ENCODE results near the gene TH. TPM values are rescaled to one million over a fixed set of nuclear protein-coding genes. Genes with fewer than 3 reads are reported as not detected.

Gene TH
- total RNA-seq, 4 donors from 2014 or later, result 0.27 TPM; not detected in 2

DNA sequence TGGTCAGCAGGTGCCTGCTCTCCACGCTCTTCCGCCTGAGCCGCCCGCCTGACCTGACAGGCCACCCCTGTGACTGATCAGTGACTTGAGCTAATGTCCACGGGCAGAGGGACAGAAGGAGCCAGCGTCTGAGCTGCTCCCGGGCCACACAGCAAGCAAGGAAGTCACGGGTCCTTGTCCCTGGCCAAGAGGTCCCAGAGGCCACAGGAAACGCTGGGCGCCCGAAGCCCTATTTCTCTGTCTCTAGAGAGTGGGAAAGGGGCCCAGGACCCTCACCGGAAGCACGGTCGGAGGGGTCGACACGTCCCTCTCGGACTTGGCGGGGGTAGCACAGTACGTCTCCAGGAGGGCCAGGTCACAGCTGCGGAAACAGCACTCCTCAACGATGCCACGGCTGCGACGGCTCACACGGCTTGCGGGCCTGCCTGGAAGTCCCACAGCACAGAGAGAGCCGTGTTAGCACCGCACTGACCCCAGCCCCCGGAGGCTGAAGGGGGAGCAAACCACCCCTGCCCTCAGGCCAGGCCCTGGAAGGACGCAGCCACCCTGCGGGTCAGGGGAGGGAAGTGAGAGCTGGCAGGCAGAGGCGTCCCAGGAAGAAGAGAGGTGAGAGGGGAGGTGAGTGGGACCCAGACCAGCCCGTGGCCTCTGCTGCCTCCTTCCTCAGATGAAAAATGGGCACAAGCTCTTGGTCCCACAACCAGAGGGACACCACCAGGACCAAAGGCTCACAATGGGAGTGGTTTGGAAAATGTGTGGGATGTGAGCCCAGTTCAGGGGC, 38.2 kb downstream of the TH start:
- H3K27me3 ChIP-seq, result peaks cover 97% of the 10 kb centered on the region
- ATAC-seq, result no peak
- no peak overlapping the region for H3K4me3 ChIP-seq
- no CpG with 5 or more reads among the region's 33 CpGs for WGBS, 2 donors (ENCODE audit: low coverage in 1 of 2)
- TF ChIP-seq EP300 (IDR thresholded peaks at IDR 0.05) (no peak), POLR2A (IDR thresholded peaks at IDR 0.05) (no peak)
- TF ChIP-seq, protein P1, sequence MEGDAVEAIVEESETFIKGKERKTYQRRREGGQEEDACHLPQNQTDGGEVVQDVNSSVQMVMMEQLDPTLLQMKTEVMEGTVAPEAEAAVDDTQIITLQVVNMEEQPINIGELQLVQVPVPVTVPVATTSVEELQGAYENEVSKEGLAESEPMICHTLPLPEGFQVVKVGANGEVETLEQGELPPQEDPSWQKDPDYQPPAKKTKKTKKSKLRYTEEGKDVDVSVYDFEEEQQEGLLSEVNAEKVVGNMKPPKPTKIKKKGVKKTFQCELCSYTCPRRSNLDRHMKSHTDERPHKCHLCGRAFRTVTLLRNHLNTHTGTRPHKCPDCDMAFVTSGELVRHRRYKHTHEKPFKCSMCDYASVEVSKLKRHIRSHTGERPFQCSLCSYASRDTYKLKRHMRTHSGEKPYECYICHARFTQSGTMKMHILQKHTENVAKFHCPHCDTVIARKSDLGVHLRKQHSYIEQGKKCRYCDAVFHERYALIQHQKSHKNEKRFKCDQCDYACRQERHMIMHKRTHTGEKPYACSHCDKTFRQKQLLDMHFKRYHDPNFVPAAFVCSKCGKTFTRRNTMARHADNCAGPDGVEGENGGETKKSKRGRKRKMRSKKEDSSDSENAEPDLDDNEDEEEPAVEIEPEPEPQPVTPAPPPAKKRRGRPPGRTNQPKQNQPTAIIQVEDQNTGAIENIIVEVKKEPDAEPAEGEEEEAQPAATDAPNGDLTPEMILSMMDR (IDR thresholded peaks at IDR 0.05), result no peak
- H3K4me1 ChIP-seq, result peaks cover 0 to 17% (median 7%) of the 10 kb centered on the region in 3 donors
- no peaks in the 10 kb centered on the region for H3K36me3 ChIP-seq
- H3K27ac ChIP-seq, result no peak overlapping the region
- no peaks in the 10 kb centered on the region for H3K9me3 ChIP-seq

DNA sequence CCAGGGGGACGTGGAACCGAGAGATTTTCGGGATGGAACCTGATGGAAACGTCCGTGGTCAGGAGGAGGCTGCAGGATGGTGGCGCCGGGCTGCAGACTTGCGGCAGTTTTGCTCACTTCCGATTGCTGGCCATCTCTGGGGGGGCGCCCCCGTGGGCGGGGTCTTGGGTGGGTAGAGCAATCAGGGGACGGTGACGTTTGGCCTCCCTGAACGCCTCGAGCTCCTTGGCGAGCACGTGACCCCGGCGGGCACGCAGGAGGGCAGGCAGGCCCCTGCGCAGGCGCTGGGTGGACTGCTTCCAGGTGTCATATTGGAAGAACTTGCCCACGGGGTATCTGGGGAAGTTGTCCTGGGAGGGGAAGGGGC, 38.8 kb downstream of the TH start:
- Histone ChIP-seq H3K4me1 (peaks cover 0 to 11% (median 6%) of the 10 kb centered on the region in 3 donors), H3K36me3 (no peaks in the 10 kb centered on the region), H3K27ac (no peak overlapping the region), H3K27me3 (peaks cover 95% of the 10 kb centered on the region), H3K4me3 (no peak overlapping the region), H3K9me3 (no peaks in the 10 kb centered on the region)
- ATAC-seq, result no peak
- TF ChIP-seq POLR2A (IDR thresholded peaks at IDR 0.05) (no peak), POLR2AphosphoS5 (IDR thresholded peaks at IDR 0.05) (no peak), EP300 (IDR thresholded peaks at IDR 0.05) (no peak)
- TF ChIP-seq, protein P1 (IDR thresholded peaks at IDR 0.05), result no peak
- WGBS, 2 donors (ENCODE audit: low coverage in 1 of 2), result 31 to 41% methylated on average over 5 of the region's 24 CpGs

DNA sequence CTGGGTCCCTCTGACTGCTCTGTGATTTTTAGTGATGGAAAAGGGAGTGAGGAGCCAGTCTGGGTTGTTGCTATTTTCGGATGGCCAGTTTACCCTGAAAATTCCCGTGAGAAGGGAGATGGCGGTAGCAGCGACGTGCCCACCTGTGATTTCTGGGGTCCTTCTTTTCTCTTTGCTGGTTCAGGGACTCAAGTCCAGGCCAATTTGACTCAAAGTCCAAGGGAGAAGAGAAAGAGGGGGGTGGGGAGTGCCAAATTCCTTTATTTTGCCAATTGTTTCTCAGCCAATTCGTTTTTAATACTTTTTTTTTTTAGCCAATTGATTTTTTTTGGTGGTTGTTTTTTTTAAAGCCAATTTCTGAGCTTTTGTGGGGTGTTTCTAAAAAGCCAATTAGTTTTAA, 39.4 kb downstream of the TH start:
- no peaks in the 10 kb centered on the region for H3K9me3 ChIP-seq
- ATAC-seq, result no peak
- WGBS, 2 donors (ENCODE audit: low coverage in 1 of 2), result 83 to 87% methylated on average over 4 to 6 of the region's 6 CpGs

DNA sequence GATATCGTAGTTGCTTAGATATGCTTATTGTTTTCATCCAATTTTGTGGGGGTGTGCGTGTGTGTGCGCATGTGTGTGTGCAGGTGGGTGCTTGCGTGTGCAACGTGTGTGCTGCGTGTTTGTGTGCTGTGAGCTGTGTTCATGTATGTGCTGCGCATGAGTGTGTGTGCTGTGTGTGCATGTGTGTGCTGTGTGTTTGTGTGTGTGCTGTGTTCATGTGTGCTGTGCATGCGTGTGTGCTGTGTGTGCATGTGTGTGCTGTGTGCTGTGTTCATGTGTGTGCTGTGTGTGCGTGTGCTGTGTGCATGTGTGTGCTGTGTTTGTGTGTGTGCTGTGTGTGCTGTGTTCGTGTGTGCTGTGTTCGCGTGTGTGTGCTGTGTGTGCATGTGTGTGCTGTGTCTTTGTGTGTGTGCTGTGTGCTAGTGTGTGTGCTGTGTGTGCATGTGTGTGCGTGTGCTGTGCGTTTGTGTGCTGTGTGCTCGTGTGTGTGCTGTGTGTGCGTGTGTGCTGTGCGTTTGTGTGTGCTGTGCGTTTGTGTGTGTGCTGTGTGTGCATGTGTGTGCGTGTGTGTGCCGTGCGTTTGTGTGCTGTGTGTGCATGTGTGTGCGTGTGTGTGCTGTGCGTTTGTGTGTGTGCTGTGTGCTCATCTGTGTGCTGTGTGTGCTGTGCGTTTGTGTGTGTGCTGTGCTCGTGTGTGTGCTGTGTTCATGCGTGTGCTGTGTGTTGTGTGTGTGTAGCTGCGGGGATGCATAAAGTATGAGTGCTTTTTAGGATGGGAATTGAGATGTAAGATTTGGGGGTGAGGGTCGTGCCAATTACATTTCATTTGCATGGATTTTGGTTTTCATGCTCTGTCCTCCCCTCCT, 40.0 kb downstream of the TH start:
- peaks cover 88% of the 10 kb centered on the region for H3K27me3 ChIP-seq

More for the DNA sequence above, 39.4 kb downstream of the TH start:
- no peaks in the 10 kb centered on the region for H3K36me3 ChIP-seq
- H3K27me3 ChIP-seq, result peaks cover 94% of the 10 kb centered on the region
- TF ChIP-seq EP300 (IDR thresholded peaks at IDR 0.05) (no peak), POLR2AphosphoS5 (IDR thresholded peaks at IDR 0.05) (no peak), POLR2A (IDR thresholded peaks at IDR 0.05) (no peak)
- TF ChIP-seq, protein P1 (IDR thresholded peaks at IDR 0.05), result no peak
- peaks cover 0 to 5% (median under 1%) of the 10 kb centered on the region in 3 donors for H3K4me1 ChIP-seq
- H3K4me3 ChIP-seq, result no peak overlapping the region
- H3K27ac ChIP-seq, result no peak overlapping the region

DNA sequence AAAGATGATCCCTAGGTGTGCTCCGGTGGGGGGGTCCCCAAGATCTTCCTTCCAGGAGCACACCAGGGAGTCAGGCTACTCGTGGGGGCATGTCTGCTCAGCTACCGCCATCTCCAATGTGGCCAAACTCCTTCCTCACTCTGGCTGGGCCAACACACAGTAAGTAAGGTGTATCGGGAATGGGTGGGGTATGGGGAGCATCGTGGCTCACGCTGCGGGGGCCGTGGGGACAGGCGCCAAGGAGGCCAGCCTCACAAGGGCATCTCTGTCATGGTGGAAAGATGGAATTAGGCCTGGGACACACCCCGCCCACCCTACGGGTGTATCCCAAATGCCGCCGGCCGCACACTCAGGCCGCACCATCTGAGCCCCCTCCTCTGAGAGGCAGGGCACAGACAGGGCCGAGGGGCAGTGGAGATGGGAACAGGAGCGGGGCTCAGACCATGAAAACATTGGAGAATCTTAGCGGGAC, 40.7 kb downstream of the TH start:
- peaks cover 81% of the 10 kb centered on the region for H3K27me3 ChIP-seq
- H3K9me3 ChIP-seq, result no peaks in the 10 kb centered on the region
- WGBS, 2 donors (ENCODE audit: low coverage in 1 of 2), result 68% methylated on average over 6 of the region's 18 CpGs; no CpG with 5 or more reads in 1 of the 2 donors
- no peak overlapping the region for H3K27ac ChIP-seq
- H3K4me3 ChIP-seq, result no peak overlapping the region
- H3K36me3 ChIP-seq, result no peaks in the 10 kb centered on the region
- no peak for ATAC-seq
- TF ChIP-seq EP300 (IDR thresholded peaks at IDR 0.05), result no peak
- TF ChIP-seq POLR2A (IDR thresholded peaks at IDR 0.05), result no peak
- TF ChIP-seq, protein P1 (IDR thresholded peaks at IDR 0.05), result no peak
- no peak for TF ChIP-seq POLR2AphosphoS5 (IDR thresholded peaks at IDR 0.05)
- no peaks in the 10 kb centered on the region for H3K4me1 ChIP-seq

More for the DNA sequence above, 40.0 kb downstream of the TH start:
- Histone ChIP-seq H3K4me1 (no peaks in the 10 kb centered on the region), H3K4me3 (no peak overlapping the region), H3K27ac (no peak overlapping the region), H3K9me3 (no peaks in the 10 kb centered on the region), H3K36me3 (no peaks in the 10 kb centered on the region)
- no peak for ATAC-seq
- WGBS, 2 donors (ENCODE audit: low coverage in 1 of 2), result 77 to 90% methylated on average over 12 to 15 of the region's 28 CpGs
- no peak for TF ChIP-seq POLR2AphosphoS5 (IDR thresholded peaks at IDR 0.05)

Data from gastroesophageal sphincter (tissue), 4 donors.